ENCODE results near the gene HS2ST1. TPM values are rescaled to one million over a fixed set of nuclear protein-coding genes. Genes with fewer than 3 reads are reported as not detected.
"Not testable (repeated sequence)": the region's sequence is repeated elsewhere in the genome, so short reads cannot be mapped to it uniquely, and the experiment has no call there.

The HS2ST1 gene
- 12.1 and 15.0 TPM in 2 replicates for total RNA-seq

DNA sequence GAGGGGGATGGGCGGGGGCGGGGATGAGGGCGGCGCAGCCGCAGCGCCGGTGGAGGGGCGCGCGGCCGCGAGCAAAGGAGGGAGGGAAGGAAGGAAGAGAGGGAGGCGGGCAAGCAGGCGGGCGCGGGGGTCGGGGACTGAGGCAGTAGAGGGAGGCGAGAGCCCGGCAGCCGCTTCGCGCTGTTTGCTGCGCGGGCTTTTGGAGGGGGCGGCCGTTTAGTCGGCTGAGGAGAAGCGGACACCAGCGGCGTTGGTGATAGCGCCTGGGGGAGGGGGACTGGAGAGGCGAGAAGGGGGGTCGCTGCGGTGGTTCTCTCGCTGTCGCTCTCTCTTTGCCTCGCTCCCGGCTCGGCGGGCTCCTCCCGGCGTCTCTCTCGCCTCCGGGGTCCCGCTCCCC, at the start of gene HS2ST1:
Gene HS2ST1, plus strand, starts transcription at position 35 of the 397 bp plus-strand sequence.
- Mint-ChIP-seq H3K4me3 (no peak within 1 kb of the TSS), H3K9me3 (no peaks in the 10 kb centered on the region), H3K36me3 (ENCODE audit: low read depth) (peaks cover 23% of the 10 kb centered on the region), H3K4me1 (ENCODE audit: low read depth) (peaks cover 32% of the 10 kb centered on the region), H3K27me3 (ENCODE audit: insufficient read depth) (no peaks in the 10 kb centered on the region), H3K27ac (no peak within 1 kb of the TSS)
- DNase-seq (ENCODE audit: low spot score): no peak
- intact Hi-C loops (cut with micrococcal nuclease): loop anchor here (1.0 to 5.0 kb wide), 10 partner anchors 42 to 1976 kb away; partner anchors contain the start of genes BCL10, GTF2B, LMO4 and ODF2L

DNA sequence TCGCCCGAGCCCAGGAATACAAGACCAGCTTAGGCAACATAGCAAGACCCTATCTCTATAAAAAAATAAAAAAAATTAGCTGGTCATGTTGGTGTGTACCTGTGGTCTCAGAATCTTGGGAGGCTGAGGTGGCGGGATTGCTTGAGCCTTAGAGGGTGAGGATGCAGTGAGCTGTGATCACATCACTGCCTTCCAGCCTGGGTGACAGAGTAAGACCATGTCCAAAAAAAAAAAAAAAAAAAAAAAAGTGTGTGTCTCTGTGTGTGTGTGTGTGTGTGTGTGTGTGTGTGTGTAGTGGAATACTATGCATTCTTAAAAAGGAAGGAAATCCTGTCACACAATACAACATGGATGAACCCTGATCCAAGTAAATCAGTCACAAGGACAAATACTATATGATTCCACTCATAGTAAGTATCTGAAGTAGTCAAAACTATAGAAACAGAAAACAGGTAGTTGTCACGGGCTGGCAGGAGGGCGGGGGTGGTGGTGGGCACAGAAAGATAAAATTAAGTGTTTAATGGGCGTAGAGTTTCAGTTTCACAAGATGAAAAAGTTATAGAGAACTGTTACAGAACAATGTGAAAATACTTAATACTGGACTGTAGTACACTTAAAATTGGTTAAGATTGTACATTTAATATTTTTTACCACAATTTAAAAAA, 48.3 kb upstream of the HS2ST1 start:
- Mint-ChIP-seq H3K27ac (no peak overlapping the region), H3K4me3 (no peak overlapping the region), H3K27me3 (ENCODE audit: insufficient read depth) (no peaks in the 10 kb centered on the region), H3K36me3 (ENCODE audit: low read depth) (peaks cover 2% of the 10 kb centered on the region), H3K9me3 (no peaks in the 10 kb centered on the region), H3K4me1 (ENCODE audit: low read depth) (peaks cover 14% of the 10 kb centered on the region)
- DNase-seq (ENCODE audit: low spot score): no peak
- intact Hi-C loops (cut with micrococcal nuclease): no loop called here

DNA sequence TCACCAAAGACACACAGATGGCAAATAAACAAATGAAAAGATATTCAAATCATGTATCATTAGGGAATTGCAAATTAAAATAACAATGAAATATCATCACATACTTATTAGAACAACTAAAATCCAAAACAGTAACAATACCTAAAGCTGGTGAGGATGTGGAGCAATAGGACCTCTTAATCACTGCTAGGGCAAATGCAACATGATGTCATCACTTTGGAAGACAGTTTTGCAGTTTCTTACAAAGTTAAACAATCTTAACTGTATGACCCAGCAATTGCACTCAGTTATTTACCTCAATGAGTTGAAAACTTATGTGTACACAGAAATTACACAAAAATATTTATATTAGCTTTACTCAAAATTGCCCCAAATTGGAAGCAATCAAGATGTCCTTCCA, 47.8 kb upstream of the HS2ST1 start:
- Mint-ChIP-seq H3K36me3 (ENCODE audit: low read depth) (peaks cover 2% of the 10 kb centered on the region), H3K27me3 (ENCODE audit: insufficient read depth) (no peaks in the 10 kb centered on the region), H3K4me1 (ENCODE audit: low read depth) (peaks cover 14% of the 10 kb centered on the region), H3K27ac (no peak overlapping the region), H3K4me3 (no peak overlapping the region), H3K9me3 (no peaks in the 10 kb centered on the region)
- intact Hi-C loops (cut with micrococcal nuclease): no loop called here
- no peak for DNase-seq (ENCODE audit: low spot score)

DNA sequence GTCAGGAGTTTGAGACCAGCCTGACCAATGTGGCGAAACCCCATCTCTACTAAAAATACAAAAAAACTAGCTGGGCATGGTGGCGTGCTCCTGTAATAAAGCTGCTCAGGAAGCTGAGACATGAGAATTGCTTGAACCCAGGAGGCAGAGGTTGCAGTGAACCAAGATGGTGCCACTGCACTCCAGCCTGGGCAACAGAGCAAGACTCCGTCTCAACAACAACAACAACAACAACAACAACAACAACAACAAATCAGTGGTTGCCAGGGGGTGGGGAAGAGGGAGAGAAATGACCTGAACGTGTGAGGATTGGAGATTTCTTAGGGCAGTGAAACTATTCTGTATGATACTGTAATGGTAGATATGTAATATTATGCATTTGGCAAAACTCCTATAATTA, 47.2 kb upstream of the HS2ST1 start:
- DNase-seq (ENCODE audit: low spot score); H3K27ac Mint-ChIP-seq; H3K4me3 Mint-ChIP-seq; H3K36me3 Mint-ChIP-seq (ENCODE audit: low read depth); H3K9me3 Mint-ChIP-seq; intact Hi-C loops (cut with micrococcal nuclease); H3K27me3 Mint-ChIP-seq (ENCODE audit: insufficient read depth): not testable (repeated sequence)
- peaks cover 14% of the 10 kb centered on the region for H3K4me1 Mint-ChIP-seq (ENCODE audit: low read depth)

DNA sequence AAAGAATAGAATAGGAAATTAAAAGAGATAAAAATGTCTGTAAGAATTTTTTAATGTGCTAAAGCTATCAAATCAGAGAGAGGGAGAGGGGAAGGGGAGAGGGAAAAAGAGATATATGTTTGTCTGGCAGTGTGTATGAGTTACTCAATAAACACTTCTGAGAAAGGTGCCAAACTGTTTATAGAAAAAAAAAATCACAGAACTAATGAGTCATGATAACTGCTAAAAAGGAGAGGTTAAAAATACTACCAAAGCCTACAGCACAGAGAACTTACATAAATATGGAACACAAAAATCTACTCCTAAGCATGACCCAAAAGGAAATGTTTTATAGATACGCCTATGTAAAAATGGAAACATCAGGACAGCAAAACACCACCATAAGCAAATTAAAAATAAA, 46.0 kb upstream of the HS2ST1 start:
- Mint-ChIP-seq H3K4me3 (no peak overlapping the region), H3K27me3 (ENCODE audit: insufficient read depth) (no peaks in the 10 kb centered on the region), H3K27ac (no peak overlapping the region), H3K9me3 (no peaks in the 10 kb centered on the region), H3K4me1 (ENCODE audit: low read depth) (peaks cover 14% of the 10 kb centered on the region), H3K36me3 (ENCODE audit: low read depth) (peaks cover 2% of the 10 kb centered on the region)
- intact Hi-C loops (cut with micrococcal nuclease): no loop called here
- DNase-seq (ENCODE audit: low spot score): no peak

DNA sequence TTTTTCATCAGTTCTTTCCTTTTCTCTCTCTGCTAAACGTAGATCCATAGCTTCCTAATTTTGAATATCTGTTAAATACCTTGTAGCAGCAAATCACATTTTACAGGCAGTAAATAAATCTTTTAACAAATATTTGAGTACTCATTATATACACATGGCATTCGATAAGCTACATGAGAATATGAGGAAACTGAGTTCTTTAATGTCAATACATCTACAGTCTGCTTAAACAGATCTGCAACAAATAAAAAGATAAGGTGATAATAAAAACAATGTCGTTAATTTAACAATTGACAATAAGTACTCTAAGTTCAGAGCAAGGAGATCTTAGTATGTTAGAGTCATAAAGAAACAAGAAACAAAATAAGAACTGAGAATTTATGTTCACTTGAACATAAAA, 43.4 kb upstream of the HS2ST1 start:
- Mint-ChIP-seq H3K36me3 (ENCODE audit: low read depth) (peaks cover 6% of the 10 kb centered on the region), H3K4me1 (ENCODE audit: low read depth) (peaks cover 14% of the 10 kb centered on the region), H3K9me3 (no peaks in the 10 kb centered on the region), H3K27me3 (ENCODE audit: insufficient read depth) (no peaks in the 10 kb centered on the region), H3K4me3 (no peak overlapping the region), H3K27ac (no peak overlapping the region)
- no peak for DNase-seq (ENCODE audit: low spot score)
- intact Hi-C loops (cut with micrococcal nuclease): no loop called here

DNA sequence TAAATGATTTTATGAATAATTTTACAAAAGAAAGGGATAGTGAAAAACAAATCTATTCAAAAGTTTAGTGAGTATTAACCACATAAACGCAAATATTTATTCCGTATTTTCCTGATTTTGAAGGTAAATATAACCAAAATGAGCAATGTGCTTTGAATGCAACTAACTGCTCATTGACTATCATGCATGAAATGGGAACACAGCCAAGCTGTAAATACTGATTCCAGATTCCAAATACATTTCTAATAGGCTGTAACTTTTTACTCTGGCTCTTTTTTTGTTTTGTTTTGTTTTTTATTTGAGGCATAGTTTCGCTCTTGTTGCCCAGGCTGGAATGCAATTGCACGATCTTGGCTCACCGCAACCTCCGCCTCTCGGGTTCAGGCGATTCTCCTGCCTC, 42.3 kb upstream of the HS2ST1 start:
- H3K36me3 Mint-ChIP-seq (ENCODE audit: low read depth): peaks cover 11% of the 10 kb centered on the region
- H3K9me3 Mint-ChIP-seq: no peaks in the 10 kb centered on the region
- H3K27ac Mint-ChIP-seq: no peak overlapping the region
- H3K4me1 Mint-ChIP-seq (ENCODE audit: low read depth): peaks cover 9% of the 10 kb centered on the region
- intact Hi-C loops (cut with micrococcal nuclease): no loop called here
- DNase-seq (ENCODE audit: low spot score): no peak
- H3K4me3 Mint-ChIP-seq: no peak overlapping the region
- H3K27me3 Mint-ChIP-seq (ENCODE audit: insufficient read depth): no peaks in the 10 kb centered on the region

DNA sequence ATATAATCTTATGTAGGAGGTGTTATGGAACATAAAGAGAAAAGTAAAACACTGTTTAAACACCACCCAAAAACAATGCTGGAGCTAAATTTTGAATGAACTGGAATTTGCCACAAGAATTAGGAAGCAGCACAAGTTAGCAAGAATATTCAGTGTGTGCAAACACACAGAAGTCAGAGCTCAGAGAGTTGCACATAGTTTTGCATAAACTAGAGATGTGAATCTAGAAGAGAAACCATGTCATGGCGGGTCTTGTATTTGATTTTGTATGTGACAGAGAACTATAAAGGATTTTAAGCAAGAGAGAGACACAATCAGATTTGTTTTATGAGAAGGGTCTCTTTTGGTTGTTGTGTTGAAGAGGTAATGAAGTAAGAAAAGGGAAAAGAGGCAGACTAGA, 38.7 kb upstream of the HS2ST1 start:
- no peaks in the 10 kb centered on the region for H3K9me3 Mint-ChIP-seq
- H3K4me3 Mint-ChIP-seq: no peak overlapping the region
- no peak overlapping the region for H3K27ac Mint-ChIP-seq
- intact Hi-C loops (cut with micrococcal nuclease): loop anchor here (2.0 kb wide), 1 partner anchor 31 kb away; no protein-coding TSS in a partner anchor
- no peaks in the 10 kb centered on the region for H3K27me3 Mint-ChIP-seq (ENCODE audit: insufficient read depth)
- H3K4me1 Mint-ChIP-seq (ENCODE audit: low read depth): no peaks in the 10 kb centered on the region
- no peak for DNase-seq (ENCODE audit: low spot score)
- peaks cover 12% of the 10 kb centered on the region for H3K36me3 Mint-ChIP-seq (ENCODE audit: low read depth)

DNA sequence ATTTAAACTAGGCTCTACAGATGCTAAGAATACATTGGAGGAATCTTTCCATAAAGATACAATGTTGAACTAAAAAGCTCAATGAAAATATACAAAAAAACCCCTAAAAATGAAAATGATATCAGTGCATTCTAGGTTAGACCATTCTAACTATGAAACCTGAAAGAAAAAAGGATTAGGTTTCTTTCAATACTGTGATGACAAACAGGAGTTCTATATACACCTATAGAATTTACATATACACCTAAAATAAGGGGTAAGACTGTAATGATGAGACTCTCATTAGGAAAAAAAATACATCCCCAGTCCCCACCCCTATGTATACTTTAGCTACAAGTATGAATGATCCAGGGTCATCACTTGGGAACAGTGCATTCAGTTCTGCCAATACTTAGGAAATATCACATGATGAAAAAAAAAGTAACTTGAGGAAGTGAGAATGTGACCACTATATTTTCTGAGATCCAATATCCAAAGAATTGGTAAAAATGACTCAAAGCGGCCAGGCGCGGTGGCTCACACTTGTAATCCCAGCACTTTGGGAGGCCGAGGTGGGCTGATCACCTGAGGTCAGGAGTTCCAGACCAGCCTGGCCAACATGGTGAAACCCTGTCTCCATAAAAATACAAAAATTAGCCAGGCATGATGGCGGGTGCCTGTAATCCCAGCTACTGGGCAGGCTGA, 26.8 kb upstream of the HS2ST1 start:
- DNase-seq (ENCODE audit: low spot score): no peak
- Mint-ChIP-seq H3K4me1 (ENCODE audit: low read depth) (peaks cover 5% of the 10 kb centered on the region), H3K27ac (no peak overlapping the region), H3K9me3 (no peaks in the 10 kb centered on the region), H3K36me3 (ENCODE audit: low read depth) (peaks cover 13% of the 10 kb centered on the region), H3K27me3 (ENCODE audit: insufficient read depth) (no peaks in the 10 kb centered on the region), H3K4me3 (no peak overlapping the region)
- intact Hi-C loops (cut with micrococcal nuclease): no loop called here

DNA sequence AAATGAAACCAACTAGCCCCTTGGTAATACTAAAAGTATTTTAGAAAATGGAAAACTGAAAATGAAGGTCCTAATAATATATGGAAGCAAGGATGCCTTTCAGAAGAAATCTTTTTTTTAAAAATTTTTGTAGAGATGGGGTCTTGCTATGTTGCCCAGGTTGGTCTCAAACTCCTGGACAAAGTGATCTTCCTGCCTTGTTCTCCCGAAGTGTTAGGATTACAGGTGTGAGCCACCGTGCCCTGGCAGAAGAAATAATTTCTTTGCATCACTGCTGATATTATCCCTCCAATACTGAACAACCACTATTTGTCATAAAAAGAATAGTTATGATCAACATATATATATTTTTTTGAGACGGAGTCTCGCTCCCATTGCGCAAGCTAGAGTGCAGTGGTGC, 26.1 kb upstream of the HS2ST1 start:
- H3K27me3 Mint-ChIP-seq (ENCODE audit: insufficient read depth): no peaks in the 10 kb centered on the region
- H3K4me1 Mint-ChIP-seq (ENCODE audit: low read depth): peaks cover 5% of the 10 kb centered on the region
- H3K9me3 Mint-ChIP-seq: no peaks in the 10 kb centered on the region
- no peak overlapping the region for H3K4me3 Mint-ChIP-seq
- H3K27ac Mint-ChIP-seq: no peak overlapping the region
- DNase-seq (ENCODE audit: low spot score): no peak
- peaks cover 12% of the 10 kb centered on the region for H3K36me3 Mint-ChIP-seq (ENCODE audit: low read depth)
- intact Hi-C loops (cut with micrococcal nuclease): no loop called here

DNA sequence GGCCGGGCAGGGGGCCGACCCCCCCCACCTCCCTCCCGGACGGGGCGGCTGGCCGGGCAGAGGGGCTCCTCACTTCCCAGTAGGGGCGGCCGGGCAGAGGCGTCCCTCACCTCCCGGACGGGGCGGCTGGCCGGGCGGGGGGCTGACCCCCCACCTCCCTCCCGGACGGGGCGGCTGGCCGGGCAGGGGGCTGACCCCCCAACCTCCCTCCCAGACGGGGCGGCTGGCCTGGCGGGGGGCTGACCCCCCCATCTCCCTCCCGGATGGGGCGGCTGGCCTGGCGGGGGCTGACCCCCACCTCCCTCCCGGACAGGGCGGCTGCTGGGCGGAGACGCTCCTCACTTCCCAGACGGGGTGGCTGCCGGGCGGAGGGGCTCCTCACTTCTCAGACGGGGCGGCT, 15.0 kb upstream of the HS2ST1 start:
- H3K4me3 Mint-ChIP-seq; intact Hi-C loops (cut with micrococcal nuclease); H3K27ac Mint-ChIP-seq; H3K9me3 Mint-ChIP-seq; H3K27me3 Mint-ChIP-seq (ENCODE audit: insufficient read depth); H3K4me1 Mint-ChIP-seq (ENCODE audit: low read depth); DNase-seq (ENCODE audit: low spot score): not testable (repeated sequence)
- peaks cover 20% of the 10 kb centered on the region for H3K36me3 Mint-ChIP-seq (ENCODE audit: low read depth)

DNA sequence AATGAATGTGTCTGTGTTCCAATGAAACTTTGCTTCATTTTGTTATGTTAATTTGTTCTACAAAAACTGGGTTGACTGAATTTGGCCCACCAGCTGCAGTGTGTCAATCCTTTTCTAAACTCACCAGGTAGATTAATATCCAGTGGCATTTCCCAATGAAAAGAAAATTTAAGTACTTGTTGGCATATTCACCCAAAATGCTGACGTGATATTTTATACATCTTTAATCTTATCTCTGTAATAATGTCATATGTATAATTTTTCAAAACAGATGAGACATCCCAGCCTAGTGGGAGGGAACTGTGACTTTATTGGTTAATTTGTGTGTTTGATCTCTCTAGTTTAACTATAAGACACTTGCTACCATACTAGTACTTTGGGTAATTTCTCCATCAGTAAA, 8.6 kb upstream of the HS2ST1 start:
- Mint-ChIP-seq H3K27ac (no peak overlapping the region), H3K4me1 (ENCODE audit: low read depth) (peaks cover 31% of the 10 kb centered on the region)
- intact Hi-C loops (cut with micrococcal nuclease): loop anchor here (2.0 kb wide), 1 partner anchor 29 kb away; no protein-coding TSS in a partner anchor

DNA sequence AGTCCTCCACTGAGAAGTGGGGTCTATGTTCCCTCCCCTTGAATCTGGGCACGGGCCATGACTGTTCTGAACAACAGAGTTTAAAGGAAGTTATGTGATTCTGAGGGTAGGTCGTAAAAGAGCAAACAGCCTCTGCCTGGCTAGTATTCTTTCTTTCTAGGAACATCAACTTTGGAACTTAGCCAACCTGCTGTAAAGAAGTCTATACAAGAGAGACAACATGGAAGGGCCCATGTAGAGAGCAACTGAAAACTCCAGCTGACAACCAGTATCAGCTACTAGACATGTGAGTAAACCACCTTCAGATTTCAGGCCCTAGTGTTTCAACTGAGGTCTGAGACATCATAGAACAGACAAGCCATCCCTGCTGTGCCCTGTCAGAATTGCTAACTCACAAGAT, 8.0 kb upstream of the HS2ST1 start:
- intact Hi-C loops (cut with micrococcal nuclease): loop anchor here (2.0 kb wide), 1 partner anchor 30 kb away; no protein-coding TSS in a partner anchor
- peaks cover 36% of the 10 kb centered on the region for H3K4me1 Mint-ChIP-seq (ENCODE audit: low read depth)
- no peaks in the 10 kb centered on the region for H3K27me3 Mint-ChIP-seq (ENCODE audit: insufficient read depth)
- DNase-seq (ENCODE audit: low spot score): no peak
- H3K4me3 Mint-ChIP-seq: no peak overlapping the region
- H3K27ac Mint-ChIP-seq: no peak overlapping the region
- peaks cover 36% of the 10 kb centered on the region for H3K36me3 Mint-ChIP-seq (ENCODE audit: low read depth)
- no peaks in the 10 kb centered on the region for H3K9me3 Mint-ChIP-seq

More for the DNA sequence above, 8.6 kb upstream of the HS2ST1 start:
- H3K36me3 Mint-ChIP-seq (ENCODE audit: low read depth): peaks cover 31% of the 10 kb centered on the region
- no peak overlapping the region for H3K4me3 Mint-ChIP-seq
- H3K27me3 Mint-ChIP-seq (ENCODE audit: insufficient read depth): no peaks in the 10 kb centered on the region
- no peaks in the 10 kb centered on the region for H3K9me3 Mint-ChIP-seq
- no peak for DNase-seq (ENCODE audit: low spot score)
